Embryonic facial prominence (tissue), 1 donor: ENCODE results near the gene GIT1.
A peak's percentile ranks its signal among the peaks of the same experiment; 100 is the strongest.

Experiments used
- DNase-seq: peaks from one replicate; pipeline ENCODE4 v3.0.0-alpha.2; 2016; ENCODE audit errors: extremely low spot score

Gene GIT1, protein sequence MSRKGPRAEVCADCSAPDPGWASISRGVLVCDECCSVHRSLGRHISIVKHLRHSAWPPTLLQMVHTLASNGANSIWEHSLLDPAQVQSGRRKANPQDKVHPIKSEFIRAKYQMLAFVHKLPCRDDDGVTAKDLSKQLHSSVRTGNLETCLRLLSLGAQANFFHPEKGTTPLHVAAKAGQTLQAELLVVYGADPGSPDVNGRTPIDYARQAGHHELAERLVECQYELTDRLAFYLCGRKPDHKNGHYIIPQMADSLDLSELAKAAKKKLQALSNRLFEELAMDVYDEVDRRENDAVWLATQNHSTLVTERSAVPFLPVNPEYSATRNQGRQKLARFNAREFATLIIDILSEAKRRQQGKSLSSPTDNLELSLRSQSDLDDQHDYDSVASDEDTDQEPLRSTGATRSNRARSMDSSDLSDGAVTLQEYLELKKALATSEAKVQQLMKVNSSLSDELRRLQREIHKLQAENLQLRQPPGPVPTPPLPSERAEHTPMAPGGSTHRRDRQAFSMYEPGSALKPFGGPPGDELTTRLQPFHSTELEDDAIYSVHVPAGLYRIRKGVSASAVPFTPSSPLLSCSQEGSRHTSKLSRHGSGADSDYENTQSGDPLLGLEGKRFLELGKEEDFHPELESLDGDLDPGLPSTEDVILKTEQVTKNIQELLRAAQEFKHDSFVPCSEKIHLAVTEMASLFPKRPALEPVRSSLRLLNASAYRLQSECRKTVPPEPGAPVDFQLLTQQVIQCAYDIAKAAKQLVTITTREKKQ

DNA sequence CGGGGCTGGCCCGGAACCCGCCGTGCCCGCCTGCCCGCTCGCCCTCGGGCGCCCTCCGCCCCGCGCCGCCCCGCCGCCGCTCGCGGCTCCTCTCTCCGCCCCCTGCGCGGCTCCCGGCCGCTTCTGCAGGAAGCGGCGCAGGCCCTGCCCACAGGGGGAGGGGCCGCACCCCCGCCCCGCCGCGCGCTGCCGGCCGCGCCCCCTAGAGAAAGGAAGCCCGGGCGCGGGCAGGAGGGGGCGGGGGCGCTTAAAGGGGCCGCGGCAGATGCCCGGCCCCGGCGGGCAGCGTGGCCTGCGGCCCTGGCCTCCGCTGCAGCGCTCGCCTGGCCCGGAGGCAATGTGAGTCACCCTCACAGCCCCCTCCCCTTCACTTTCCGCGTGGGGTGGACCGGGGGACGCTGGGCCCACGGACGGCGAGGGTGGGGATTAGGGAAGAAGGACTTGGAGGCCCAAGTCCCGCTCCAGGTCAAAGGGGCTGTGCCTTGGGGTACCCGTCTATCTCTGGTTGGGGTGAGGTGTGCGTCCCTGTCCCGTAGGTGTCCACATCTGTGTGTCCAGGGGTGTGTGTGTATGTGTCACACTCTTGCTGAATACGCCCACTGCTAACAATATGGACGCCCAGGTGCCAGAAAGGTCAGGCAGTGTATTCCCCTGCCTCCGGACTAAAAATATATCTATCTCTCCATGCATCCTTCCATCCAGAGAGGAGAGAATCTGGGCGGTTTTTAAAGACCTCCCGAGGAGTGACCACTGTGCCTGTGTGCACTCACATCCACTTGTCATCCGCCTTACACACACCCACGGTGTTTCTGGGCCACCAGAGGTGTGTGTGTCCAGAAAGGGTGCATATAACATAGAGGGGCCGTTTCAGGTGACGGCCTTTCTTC, at the start of gene GIT1:
TSS of gene GIT1 (minus strand) at position 125 of the 887 bp plus-strand sequence. CDS start 270 bp downstream, outside the sequence.
- DNase-seq = peak; percentile 73

DNA sequence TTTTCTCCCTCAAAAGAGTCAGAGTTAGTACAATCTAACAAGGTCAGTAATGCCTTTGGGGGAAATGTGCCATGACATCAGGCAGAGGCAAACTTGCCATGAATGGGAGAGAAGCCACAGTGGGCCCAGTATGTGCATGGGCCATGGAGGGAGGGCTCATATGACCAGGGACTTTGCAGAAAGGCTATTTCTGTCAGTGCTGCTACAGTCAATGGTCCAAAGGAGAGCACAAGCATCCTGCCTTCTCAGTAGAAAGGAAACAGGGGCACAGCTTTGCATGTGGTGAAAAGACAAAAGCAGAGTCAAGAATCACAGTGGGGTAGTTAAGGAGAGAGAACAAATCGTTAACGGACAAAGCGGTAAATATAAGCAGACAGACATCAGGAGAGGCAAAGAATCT, 44.4 kb upstream of the GIT1 start:
- no peak for DNase-seq

DNA sequence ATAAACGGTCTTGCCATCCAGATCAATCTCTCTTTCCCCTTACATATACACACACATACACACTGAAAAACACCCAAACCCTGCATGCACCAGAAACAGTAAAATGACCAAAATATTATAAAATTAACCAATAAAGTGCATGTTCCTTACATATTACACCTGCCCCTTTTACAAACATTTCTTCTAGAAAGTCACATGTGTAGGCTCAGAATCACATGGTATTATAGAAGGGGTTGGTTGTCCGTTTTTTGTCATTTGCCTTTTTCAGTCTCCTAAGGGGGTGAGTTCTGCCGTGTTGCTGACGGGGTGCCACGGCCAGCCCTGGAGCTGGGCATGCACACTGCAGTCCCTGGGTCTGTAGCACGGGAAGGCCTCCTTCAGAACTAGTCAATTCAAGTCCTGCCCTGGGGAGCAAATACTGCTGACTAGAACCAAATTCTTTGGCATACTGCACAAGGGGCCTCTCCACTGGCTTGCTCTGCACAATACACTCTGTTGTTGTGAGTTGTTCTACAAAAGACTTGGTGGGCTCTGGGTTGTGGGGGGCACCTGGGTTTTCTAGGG, 41.3 kb upstream of the GIT1 start:
- DNase-seq = no peak

DNA sequence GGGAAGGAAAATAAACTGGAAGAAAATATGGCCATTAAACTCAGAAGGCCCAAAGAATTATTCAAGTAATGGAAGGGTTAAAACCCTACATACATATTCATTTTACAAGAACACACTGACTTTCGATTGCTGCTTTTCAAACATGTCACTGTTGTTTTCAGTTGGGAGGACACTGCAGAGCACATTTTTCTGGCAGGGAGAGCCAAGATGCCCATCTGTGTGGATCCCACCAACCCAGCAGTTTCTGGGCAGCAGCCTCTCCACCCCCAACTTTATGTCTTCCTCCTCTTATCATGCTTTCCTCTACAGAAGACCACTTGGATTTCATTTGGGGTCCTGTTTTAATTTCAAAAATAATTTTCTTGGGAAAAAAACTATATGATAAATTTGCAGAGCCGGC, 40.4 kb upstream of the GIT1 start:
- DNase-seq = no peak

DNA sequence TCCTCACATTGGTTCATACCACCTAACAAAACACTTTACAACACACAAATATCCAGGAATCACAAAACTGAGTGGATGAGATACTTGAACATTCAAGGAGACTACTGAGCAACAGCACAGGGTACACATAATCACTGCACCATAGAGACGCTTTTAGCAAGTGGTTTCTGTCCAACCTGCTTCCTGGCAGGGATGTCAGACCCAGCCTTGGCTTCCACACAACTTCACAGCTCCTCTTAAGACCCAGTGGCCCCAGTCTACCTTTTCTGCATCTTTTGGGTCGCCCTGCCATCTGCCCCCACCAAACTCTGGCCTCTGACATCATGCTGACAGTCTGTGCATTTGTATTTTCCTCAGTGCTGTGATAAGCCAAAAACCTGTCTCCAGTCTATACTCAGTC, 39.2 kb upstream of the GIT1 start:
- DNase-seq = no peak

DNA sequence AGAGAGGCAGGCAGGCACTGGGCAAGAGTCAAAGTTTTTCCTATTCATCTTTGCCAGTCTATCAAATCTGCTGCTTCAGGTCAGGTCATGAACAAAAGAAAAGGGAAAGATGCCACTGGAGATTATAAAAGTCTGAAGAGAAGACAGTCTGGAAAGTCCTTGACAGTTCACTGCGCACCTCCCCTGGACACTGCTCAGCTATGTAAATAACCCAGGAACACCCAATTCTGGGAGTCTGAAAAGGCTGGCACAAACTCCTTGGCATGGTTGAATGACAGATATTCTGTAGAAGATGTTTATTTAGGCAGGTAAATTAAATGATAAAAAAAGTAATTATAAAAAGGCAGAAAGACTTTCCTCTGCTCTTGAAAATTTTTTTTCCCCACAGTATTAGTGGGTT, 38.5 kb upstream of the GIT1 start:
- no peak for DNase-seq

DNA sequence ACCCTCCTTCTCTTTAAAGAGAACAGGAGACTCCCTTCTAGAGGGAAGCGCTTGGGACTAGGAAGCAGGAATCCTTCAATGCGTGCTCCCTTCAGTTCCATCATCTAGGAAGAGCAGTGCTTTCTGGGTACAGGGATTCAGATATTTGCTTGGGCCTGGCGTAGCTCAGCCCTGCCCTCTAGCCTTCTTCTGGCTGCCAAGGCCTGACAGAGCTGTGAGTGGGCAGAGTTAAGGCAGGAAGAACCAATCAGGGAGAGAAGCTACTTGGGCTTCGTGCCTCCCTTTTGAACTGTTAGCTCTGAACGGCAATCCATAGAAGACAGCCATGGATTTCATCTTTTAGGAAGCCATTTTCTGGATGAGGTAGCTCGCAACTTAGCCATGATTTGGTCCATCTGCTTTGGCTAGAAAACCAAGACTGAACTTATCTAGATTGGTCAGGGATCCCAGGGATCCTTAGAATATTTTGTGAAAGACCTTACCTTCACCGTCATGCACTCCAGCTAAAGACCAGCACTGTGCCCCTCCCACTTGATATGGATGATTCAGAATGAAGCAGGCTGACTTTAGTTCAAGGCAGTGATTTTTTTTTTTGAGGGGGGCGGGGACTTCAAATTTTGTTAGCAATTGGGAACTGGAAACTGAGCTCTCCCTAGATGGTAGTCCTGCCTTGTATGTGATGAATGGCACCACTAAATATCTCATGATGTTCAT, 35.7 kb upstream of the GIT1 start:
- DNase-seq = no peak

DNA sequence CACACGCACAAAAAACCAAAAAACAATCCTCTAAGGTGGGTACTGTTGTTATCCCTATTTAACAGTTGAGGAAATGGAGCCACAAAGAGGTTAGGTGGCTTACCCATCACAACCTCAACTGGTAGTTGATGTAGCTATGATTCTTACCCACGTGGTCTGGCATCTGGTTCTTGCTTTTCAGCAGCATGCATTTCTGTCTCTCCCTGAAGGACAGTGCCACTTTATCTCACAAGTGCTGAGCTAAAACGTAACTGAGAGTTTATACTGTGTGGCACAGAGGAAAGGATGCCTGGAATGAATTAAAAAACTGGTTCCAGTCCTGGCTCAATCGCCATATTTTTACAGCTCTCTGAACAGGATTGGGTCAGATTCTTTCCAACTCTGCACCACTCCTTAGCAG, 35.1 kb upstream of the GIT1 start:
- no peak for DNase-seq

DNA sequence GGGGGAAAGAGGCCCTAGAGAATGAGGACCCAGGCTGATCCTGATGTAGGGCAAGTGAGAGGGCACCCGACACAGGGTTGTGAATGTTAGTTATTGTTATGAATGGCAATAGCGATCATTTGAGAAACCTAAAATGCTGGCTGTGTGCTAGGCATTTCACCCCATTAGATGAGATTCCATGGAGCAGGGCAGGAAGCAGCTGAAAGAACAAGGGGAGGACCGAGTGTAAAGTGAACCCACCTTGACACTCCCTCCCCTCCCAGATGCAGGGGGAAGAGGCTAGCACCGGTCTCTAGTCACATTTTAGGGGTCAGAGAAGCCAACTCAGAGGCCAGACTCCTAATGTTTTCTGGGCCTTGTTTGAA, 33.8 kb upstream of the GIT1 start:
- no peak for DNase-seq

DNA sequence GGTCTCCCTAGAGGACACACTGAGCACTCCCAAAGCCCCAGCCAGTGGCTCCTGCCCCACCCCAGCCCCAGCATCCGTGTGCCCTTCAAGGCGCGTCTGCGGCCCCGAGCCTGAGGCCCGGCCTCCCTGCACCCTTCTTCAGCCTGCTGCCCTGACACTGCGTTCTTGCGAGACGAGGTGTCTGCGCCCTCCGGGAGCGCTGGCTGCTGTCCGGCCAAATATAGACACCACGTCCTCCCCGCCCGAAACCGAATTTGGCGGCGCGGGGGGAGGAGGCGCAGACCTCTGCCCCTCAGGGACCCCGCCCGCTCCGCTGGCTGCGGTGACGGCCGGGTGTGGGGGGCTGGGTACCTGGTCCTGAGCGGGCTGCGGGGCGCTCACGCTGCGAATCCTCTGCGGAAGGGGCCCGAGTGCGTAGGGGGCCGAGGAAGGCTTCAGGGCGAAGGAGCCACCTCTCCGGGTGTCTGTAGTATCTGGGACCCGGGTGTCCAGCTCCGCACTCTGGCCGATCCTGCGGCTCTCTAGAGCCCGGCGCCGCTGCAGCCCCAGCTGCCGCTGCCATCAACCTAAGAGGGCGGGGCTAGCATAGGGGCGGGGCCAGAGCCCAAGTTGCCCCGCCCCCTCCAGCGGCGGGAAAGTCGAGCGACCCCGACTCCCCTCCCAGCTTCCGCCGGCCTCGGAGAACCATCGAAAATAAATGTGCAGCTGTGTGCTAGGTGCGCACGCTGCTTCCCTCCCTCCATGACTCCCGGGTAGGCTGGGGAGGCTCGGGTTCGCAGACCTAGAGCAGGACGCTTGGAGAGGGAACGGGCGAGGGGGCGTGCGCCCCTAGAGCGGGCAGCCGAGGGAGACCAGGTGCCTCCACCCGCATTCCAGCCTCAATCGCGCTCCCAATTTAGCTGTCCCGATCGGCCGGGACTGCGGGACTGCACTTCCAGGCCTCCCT, 33.2 kb upstream of the GIT1 start, which contains the start of gene CORO6:
TSS of gene CORO6 (minus strand) at position 576 of the 946 bp plus-strand sequence. CDS start 1,491 bp downstream, outside the sequence.
- no peak for DNase-seq

DNA sequence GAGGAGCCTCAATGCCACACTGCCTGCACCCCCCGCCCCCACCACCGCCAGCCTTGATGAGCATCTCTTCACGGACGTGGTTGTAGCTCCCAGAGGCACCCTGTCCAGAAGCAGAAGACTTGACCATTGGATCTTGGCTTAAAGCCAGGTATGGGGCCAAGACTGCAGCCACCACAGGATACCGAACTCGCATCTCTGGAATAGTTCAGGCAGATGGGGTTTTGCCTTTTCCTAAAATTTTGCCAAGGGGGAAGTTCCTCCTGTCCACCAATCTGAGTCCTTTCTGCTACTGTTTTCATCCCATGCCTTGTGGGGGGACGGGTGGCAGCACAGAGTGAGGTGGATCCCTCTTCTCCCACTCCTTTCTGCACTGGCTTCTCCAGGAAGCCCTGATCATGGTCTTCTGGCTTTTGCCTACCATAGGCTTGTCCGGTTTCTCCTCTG, 32.3 kb upstream of the GIT1 start:
- no peak for DNase-seq

DNA sequence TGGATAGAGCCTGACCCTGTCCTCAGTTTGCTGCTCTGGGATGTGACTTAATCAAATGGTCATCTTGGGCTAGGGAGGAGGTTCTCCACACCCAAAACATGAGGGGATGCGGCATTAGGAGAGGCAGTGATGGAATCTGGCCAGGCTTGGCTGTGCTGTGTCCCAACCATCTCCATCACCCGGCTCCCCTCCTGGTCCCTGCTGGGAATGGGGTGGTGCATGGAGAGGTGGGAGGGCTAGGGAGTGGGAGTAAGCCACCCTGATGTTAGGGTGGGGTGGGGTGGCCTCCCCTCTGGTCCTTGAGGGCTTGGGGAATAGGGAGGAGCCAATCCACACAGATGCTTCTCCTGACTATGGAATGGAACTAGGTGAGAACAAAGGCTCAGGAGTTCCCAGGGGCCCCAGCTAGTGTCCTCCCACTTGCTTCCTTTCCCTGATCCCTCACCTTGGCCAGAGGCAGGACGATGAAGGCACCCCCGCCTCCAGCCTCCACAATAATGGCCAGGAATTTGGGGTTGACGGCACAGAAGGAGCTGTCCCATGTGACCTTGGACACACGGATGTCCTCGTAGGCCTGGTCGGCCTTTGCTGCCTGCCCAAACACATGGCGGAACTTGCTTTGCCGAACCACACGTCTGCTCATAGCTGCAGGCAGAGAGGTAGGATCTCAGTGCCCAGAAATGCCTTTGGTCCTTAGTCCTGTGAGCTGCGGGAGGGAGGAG, 31.5 kb upstream of the GIT1 start:
- DNase-seq = no peak

DNA sequence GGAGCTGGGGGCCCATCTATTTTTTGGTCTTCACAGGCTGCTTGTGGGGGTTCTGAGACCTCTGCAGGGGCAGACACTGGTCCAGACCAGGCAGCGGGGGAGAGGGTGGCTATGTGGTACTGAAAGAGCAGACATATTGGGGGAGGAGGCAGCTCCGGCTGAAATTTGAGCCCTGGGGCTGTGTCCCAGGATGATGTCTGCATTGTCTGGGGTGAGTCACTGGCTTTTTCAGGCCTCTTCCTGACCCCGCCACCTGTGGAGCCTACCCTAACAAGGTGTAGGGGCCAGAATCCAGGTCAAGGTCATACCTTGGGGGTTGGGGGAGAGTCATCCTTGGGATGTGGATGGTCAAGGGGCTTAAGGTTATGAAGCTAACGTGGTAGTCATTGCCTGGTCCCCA, 30.8 kb upstream of the GIT1 start:
- no peak for DNase-seq

DNA sequence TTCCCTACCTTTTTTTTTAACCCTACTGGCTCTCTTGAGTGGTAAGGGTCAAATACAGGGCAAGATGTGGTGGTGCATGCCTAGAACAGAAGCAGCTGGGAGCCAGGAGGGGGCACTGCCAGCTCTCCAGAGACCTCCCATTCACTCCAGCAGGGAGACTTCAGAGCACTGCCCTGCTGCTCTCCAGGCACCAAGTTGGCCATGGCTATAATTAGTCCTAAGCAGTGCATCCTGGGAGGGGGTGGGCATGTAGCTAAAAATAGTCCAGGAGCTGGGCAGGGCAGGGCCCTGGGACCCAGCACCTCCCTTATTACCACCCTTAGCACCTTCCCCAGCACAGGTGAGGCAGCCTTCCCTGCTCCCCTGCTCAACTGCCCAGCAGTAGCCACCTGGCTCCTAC, 29.8 kb upstream of the GIT1 start:
- DNase-seq = no peak

DNA sequence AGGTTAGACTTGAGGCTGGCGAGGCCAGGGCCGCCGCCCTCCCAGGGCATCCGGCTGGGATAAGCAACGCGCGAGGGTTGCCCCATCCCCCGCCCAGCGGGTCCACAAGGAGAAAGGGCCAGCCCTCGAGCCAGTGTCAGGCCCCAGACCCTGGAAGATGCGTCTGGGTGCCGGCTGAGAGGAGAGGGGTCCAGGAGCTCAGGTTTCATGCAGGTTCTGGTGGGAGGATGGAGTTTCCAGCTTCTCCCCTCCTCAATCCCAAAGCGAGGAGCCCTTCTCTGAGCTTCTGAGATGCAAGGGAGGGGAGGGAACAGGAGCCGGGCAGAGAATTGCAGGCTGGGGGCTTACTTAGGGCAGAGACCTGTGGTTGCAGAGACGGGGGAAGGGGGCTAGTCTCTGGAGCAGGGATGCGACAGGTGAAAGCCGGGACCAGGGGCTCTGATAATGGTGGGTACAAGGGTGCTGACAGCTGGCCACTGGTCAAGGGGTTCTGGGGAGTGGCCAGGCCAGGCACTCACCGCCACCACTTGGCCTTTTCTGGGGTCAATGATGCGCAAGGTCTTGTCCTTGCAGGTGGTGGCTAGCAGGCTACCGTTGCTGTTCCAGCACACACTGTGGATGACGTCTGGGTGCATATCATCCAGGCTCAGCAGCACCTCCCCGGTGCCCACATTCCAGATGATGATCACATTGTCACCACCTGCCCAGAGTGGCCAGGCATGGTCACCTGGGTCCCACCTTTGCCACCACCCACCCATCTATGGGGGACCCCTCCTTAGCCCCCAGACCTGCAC, 29.0 kb upstream of the GIT1 start:
- DNase-seq = no peak

DNA sequence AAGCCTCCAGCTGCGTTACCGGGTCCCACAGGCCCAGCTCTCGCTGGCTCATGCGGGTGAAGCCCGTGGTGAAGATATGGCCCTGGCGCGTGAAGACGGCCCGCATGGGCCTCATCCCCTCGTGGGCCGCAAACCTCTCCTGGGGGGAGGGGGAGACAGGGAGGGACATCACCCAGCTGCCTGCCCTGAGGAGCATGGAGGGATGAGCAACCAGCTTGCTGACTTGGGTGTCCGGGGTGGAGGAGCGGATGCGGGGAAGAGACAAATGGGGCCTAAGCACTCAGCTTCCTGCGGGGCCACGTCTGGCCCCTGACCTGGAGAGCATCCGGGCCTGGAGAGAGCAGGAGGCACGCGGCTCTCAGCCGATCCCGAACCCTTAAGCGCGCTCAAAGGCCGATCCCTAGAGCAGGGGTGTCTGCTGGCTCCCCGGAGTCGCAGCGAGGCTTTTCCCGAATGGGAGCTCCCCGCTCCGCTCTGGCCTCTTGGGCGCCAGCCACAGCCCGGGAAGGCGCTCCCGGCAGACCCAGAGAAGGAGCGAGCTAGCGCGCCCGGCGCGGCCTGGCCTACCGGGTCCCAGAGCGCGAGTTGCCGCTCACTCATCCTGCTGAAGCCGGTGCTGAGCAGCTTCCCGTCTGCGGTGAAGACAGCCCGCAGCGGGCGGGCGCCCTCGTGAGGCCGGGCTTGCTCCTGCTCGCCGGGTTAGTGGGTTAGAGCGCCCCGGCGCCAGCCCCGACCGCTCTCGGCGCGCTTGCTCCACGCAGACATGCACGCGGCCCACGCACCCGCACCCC, 28.2 kb upstream of the GIT1 start:
- no peak for DNase-seq

DNA sequence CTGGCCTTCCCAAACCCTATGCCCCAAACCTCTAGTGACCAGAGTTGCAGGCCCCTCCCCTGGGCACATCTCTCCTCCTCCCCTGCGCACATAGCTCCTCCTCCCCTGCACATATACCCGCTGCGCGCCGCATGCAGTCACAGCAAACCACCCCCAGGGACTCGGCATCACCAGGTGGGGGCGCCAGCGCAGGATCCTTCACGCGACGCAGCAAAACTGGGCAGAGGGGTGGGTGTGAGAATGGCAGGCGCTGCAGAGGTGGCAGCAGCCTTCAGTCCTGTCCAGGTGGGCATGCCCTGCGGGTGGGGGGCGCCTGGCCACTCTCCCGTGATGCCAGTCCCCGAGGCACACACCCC, 27.7 kb upstream of the GIT1 start:
- DNase-seq = no peak
